ENCODE measurements around the gene FGD2. TPM values are rescaled to one million over a fixed set of nuclear protein-coding genes. Genes with fewer than 3 reads are reported as not detected.
"Not testable (repeated sequence)": the region's sequence is repeated elsewhere in the genome, so short reads cannot be mapped to it uniquely, and the experiment has no call there.

FGD2 gene
- total RNA-seq, 1 donor from 2014 or later: 0.58 TPM

- Mint-ChIP-seq H3K4me3 (no peak overlapping the region), H3K4me1 (peaks cover 41% of the 10 kb centered on the region)
Observed at GRCh38 chr6:37054171-37054570, 48.7 kb downstream of the FGD2 start.

GRCh38 chr6:37054580-37054979 is 49.1 kb downstream of the FGD2 start:
- intact Hi-C loops (cut with micrococcal nuclease): no loop called here
- Mint-ChIP-seq H3K27ac (peak overlapping the region; percentile 17), H3K4me3 (no peak overlapping the region), H3K4me1 (peaks cover 41% of the 10 kb centered on the region), H3K9me3 (no peaks in the 10 kb centered on the region), H3K36me3 (ENCODE audit: low read depth) (no peaks in the 10 kb centered on the region), H3K27me3 (no peaks in the 10 kb centered on the region)
- no peak for DNase-seq

More at GRCh38 chr6:37054171-37054570, 48.7 kb downstream of the FGD2 start:
- Mint-ChIP-seq H3K36me3 (ENCODE audit: low read depth) (no peaks in the 10 kb centered on the region), H3K27me3 (no peaks in the 10 kb centered on the region), H3K9me3 (no peaks in the 10 kb centered on the region), H3K27ac (no peak overlapping the region)
- intact Hi-C loops (cut with micrococcal nuclease): no loop called here
- DNase-seq: no peak

DNA sequence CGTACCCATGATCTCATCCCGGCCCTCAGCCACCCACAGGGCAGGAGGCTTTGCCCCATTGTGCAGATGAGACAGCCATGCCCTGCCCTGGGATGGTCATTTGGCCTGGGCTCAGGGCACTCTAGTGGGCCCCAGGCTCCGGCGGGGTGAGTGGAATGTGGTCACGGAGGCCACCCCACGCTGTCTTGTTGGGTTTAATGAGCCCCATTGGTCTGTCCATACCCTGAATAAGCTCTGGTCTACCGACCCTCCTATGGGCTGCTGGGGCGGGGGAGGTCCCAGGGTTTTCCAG is 50.6 kb downstream of the FGD2 start:
- intact Hi-C loops (cut with micrococcal nuclease): no loop called here
- H3K9me3 Mint-ChIP-seq: no peaks in the 10 kb centered on the region
- no peaks in the 10 kb centered on the region for H3K27me3 Mint-ChIP-seq
- peaks cover 30% of the 10 kb centered on the region for H3K4me1 Mint-ChIP-seq
- H3K4me3 Mint-ChIP-seq: no peak overlapping the region
- H3K27ac Mint-ChIP-seq: no peak overlapping the region
- no peak for DNase-seq
- no peaks in the 10 kb centered on the region for H3K36me3 Mint-ChIP-seq (ENCODE audit: low read depth)

- Mint-ChIP-seq H3K4me1 (peaks cover 25% of the 10 kb centered on the region), H3K4me3 (no peak overlapping the region), H3K9me3 (no peaks in the 10 kb centered on the region), H3K36me3 (ENCODE audit: low read depth) (no peaks in the 10 kb centered on the region), H3K27me3 (no peaks in the 10 kb centered on the region), H3K27ac (no peak overlapping the region)
- intact Hi-C loops (cut with micrococcal nuclease): no loop called here
- no peak for DNase-seq
Observed at GRCh38 chr6:37056439-37057127, 51.1 kb downstream of the FGD2 start.

GRCh38 chr6:37057128-37057471 is 51.6 kb downstream of the FGD2 start:
- Mint-ChIP-seq H3K4me3 (no peak overlapping the region), H3K9me3 (no peaks in the 10 kb centered on the region), H3K4me1 (peaks cover 20% of the 10 kb centered on the region), H3K27ac (no peak overlapping the region), H3K36me3 (ENCODE audit: low read depth) (no peaks in the 10 kb centered on the region), H3K27me3 (no peaks in the 10 kb centered on the region)
- intact Hi-C loops (cut with micrococcal nuclease): no loop called here
- DNase-seq: no peak

- H3K36me3 Mint-ChIP-seq (ENCODE audit: low read depth): no peaks in the 10 kb centered on the region
- H3K27ac Mint-ChIP-seq: peak overlapping the region; percentile 21
- H3K4me1 Mint-ChIP-seq: peaks cover 23% of the 10 kb centered on the region
- intact Hi-C loops (cut with micrococcal nuclease): no loop called here
- H3K4me3 Mint-ChIP-seq: no peak overlapping the region
- no peaks in the 10 kb centered on the region for H3K9me3 Mint-ChIP-seq
- H3K27me3 Mint-ChIP-seq: no peaks in the 10 kb centered on the region
- DNase-seq: no peak
Observed at GRCh38 chr6:37057678-37058077, 52.2 kb downstream of the FGD2 start.

DNA sequence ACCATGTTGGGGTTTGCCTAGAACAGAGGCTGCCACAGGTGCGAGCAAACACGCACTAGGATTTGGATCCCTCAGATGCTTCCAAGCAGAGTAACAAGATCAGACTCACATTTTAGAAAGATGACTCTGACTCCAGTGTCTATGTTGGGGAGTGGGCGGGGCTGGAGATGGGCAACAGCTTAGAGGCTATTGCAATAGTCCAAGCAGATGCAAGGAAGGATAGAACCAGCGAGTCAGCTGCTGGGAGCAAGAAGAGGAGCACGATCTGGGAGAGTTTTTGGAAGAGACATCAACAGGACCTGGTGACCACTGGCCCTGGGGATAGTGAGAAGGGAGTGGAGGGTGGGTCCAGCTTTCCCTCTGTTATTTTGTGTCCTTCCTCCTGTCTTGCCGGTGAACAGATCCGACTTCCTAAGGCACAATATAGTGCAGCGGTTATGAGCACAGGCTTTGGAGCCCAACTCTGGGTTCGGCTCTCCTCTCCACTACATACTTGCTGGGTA is 52.7 kb downstream of the FGD2 start:
- H3K27ac Mint-ChIP-seq: peak overlapping the region; percentile 21
- H3K4me1 Mint-ChIP-seq: peaks cover 23% of the 10 kb centered on the region
- no peak overlapping the region for H3K4me3 Mint-ChIP-seq
- intact Hi-C loops (cut with micrococcal nuclease): no loop called here
- no peak for DNase-seq
- no peaks in the 10 kb centered on the region for H3K36me3 Mint-ChIP-seq (ENCODE audit: low read depth)
- H3K27me3 Mint-ChIP-seq: no peaks in the 10 kb centered on the region
- H3K9me3 Mint-ChIP-seq: no peaks in the 10 kb centered on the region

GRCh38 chr6:37058984-37059343 is 53.5 kb downstream of the FGD2 start:
- H3K27me3 Mint-ChIP-seq; intact Hi-C loops (cut with micrococcal nuclease): not testable (repeated sequence)

GRCh38 chr6:37059344-37060194 is 54.1 kb downstream of the FGD2 start:
- H3K27ac Mint-ChIP-seq: no peak overlapping the region
- H3K9me3 Mint-ChIP-seq: no peaks in the 10 kb centered on the region
- peaks cover 20% of the 10 kb centered on the region for H3K4me1 Mint-ChIP-seq
- H3K27me3 Mint-ChIP-seq: no peaks in the 10 kb centered on the region
- no peak for DNase-seq
- intact Hi-C loops (cut with micrococcal nuclease): no loop called here
- H3K4me3 Mint-ChIP-seq: no peak overlapping the region
- no peaks in the 10 kb centered on the region for H3K36me3 Mint-ChIP-seq (ENCODE audit: low read depth)

More at GRCh38 chr6:37058984-37059343, 53.5 kb downstream of the FGD2 start:
- not testable (repeated sequence) for H3K4me3 Mint-ChIP-seq; DNase-seq; H3K36me3 Mint-ChIP-seq (ENCODE audit: low read depth); H3K27ac Mint-ChIP-seq; H3K9me3 Mint-ChIP-seq
- peaks cover 23% of the 10 kb centered on the region for H3K4me1 Mint-ChIP-seq

DNA sequence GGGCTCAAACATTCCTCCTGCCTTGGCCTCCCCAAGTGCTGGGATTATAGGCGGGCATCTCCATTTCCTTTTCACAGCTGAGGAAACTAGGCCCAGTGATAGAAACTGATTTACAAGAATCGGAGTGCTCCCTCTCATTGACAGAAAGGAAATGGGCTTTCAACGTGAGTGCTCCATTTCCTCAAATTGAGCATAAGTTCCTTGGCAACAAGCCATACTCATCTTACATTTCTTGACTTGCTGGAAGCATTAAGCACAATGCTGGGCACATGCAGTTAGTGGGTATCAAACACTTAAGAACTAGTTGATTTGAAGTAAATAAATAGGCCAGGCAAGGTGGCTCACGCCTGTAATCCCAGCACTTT is 54.7 kb downstream of the FGD2 start:
- no peaks in the 10 kb centered on the region for H3K9me3 Mint-ChIP-seq
- no peaks in the 10 kb centered on the region for H3K36me3 Mint-ChIP-seq (ENCODE audit: low read depth)
- intact Hi-C loops (cut with micrococcal nuclease): no loop called here
- H3K4me1 Mint-ChIP-seq: peaks cover 21% of the 10 kb centered on the region
- DNase-seq: no peak
- no peaks in the 10 kb centered on the region for H3K27me3 Mint-ChIP-seq
- H3K27ac Mint-ChIP-seq: no peak overlapping the region
- no peak overlapping the region for H3K4me3 Mint-ChIP-seq

- Mint-ChIP-seq H3K4me3 (no peak overlapping the region), H3K36me3 (ENCODE audit: low read depth) (no peaks in the 10 kb centered on the region), H3K27me3 (no peaks in the 10 kb centered on the region), H3K27ac (no peak overlapping the region), H3K4me1 (peaks cover 21% of the 10 kb centered on the region), H3K9me3 (no peaks in the 10 kb centered on the region)
- DNase-seq: no peak
- intact Hi-C loops (cut with micrococcal nuclease): no loop called here
Observed at GRCh38 chr6:37061157-37061804, 55.8 kb downstream of the FGD2 start.

DNA sequence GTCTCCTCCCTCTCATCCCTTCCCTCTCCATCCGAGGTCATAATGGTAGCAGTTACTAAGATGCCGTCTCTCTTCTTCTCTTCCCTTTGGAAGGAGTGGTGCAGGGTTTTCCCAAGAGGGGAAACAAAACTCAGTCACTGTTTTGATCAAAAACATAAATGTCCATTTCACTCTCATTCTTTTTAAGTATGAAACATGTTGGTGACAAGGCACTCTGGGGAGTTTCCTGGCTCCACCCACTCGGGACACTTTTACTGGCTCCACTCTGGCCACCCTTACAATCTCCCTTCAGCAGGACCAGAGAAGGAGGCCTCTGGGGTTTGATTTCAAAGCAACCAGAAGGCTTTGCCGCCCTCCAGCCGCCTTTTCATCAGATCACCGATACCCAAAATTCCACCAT is 57.0 kb downstream of the FGD2 start:
- H3K27me3 Mint-ChIP-seq: no peaks in the 10 kb centered on the region
- no peaks in the 10 kb centered on the region for H3K36me3 Mint-ChIP-seq (ENCODE audit: low read depth)
- no peak for DNase-seq
- intact Hi-C loops (cut with micrococcal nuclease): no loop called here
- H3K4me1 Mint-ChIP-seq: peaks cover 17% of the 10 kb centered on the region
- no peak overlapping the region for H3K4me3 Mint-ChIP-seq
- no peak overlapping the region for H3K27ac Mint-ChIP-seq
- H3K9me3 Mint-ChIP-seq: no peaks in the 10 kb centered on the region

DNA sequence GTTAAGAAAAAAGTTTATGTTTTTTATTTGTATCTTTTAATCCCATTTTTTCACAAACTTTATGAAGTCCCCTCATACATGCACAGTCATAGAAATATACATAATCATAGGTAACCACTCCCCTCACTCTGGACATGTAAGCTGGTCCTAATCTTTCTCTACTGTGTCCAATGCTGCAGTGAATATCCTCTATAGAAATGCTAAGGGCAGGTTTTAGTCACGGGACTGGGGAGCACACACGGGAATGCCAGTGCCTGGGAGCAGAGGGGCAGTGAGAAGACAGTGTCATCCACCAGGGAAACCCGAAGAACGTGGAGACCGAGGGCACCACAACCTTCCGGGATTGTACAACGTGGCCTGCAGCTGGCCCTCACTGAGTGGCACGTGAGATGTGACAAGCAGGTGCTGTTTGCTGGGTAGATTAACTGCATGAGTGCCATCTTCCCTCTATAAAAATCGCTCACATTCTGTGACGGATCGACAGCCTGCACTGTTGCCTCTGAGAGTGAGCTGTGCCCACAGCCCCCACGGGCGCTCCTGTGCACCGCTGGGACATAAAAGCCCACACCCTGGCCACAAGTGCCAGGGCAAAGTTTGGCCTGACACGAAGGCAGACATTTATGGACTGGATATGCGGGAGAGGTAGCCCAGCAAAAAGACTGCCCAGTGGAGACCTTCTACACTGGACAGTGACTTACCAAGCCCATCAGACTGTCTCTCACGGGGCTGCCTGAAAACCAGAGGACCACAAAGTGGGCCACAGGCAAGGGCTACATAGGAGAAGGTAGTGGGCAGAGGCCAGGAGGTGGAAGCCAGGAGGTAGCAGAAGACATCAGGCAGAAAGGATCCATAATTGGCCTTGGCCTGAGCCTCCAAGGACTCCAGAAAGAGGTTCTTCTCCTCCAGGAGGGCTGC is 63.2 kb downstream of the FGD2 start:
- H3K27me3 Mint-ChIP-seq: no peaks in the 10 kb centered on the region
- no peaks in the 10 kb centered on the region for H3K9me3 Mint-ChIP-seq
- H3K27ac Mint-ChIP-seq: no peak overlapping the region
- no peak overlapping the region for H3K4me3 Mint-ChIP-seq
- no peak for DNase-seq
- H3K36me3 Mint-ChIP-seq (ENCODE audit: low read depth): no peaks in the 10 kb centered on the region
- intact Hi-C loops (cut with micrococcal nuclease): no loop called here
- H3K4me1 Mint-ChIP-seq: peaks cover 25% of the 10 kb centered on the region

Measured in activated CD4-positive, alpha-beta T cell treated with anti-CD3 and anti-CD28 coated beads, Interleukin-2, amount 10 ng/mL, durations not matched to agents 24 days and 14 days (primary cell).